K562 (cell line): ENCODE data around the gene L3MBTL3. TPM values are rescaled to one million over a fixed set of nuclear protein-coding genes. Genes with fewer than 3 reads are reported as not detected.

Experiments used
- ATF3 ChIP-seq, 2 experiments: fragments of 450-650 bp in 1 of 2; sonication (generic) in 1 of 2; formaldehyde crosslinking in 1 of 2; IDR thresholded peaks in 1 of 2; conservative IDR thresholded peaks in 1 of 2; 2 replicates each; pipeline versions ENCODE4 v1.6.1 to v1.8.1; 2016 to 2023; ENCODE audit warnings: mild to moderate bottlenecking in 2 of 2, moderate library complexity in 2 of 2, inconsistent platforms in 1 of 2, missing genetic modification reagents in 1 of 2
- CHD7 ChIP-seq: fragments of 200-600 bp; sonication (generic); IDR thresholded peaks from one replicate; pipeline ENCODE4 v1.6.1; 2012; ENCODE audit warnings: mild to moderate bottlenecking, low read depth, low read length, inconsistent platforms
- CTCF ChIP-seq, 3 experiments: IDR thresholded peaks in 2 of 3; conservative IDR thresholded peaks in 1 of 3; 2 replicates each; pipeline ENCODE4 v1.5.1; 2011 to 2012; ENCODE audit warnings: low read length in 3 of 3, mild to moderate bottlenecking in 3 of 3, control low read depth in 2 of 3, improper control_type of control experiment in 1 of 3, inconsistent platforms in 1 of 3, low read depth in 1 of 3, mixed read lengths in 1 of 3, moderate library complexity in 1 of 3; ENCODE audit not compliant: insufficient read depth in 2 of 3
- HDAC2 ChIP-seq: fragments of 450-650 bp; IDR thresholded peaks from 2 replicates; pipeline ENCODE4 v1.6.1; 2016; ENCODE audit warnings: mild to moderate bottlenecking
- MEIS2 ChIP-seq: fragments of 450-650 bp; IDR thresholded peaks from 2 replicates; pipeline ENCODE4 v1.6.1; 2014; ENCODE audit warnings: mild to moderate bottlenecking; ENCODE audit not compliant: partially characterized antibody
- PHF20 ChIP-seq: fragments of 450-650 bp; IDR thresholded peaks from 2 replicates; pipeline ENCODE4 v1.6.1; 2018; ENCODE audit not compliant: partially characterized antibody
- PRDM10 ChIP-seq: fragments of 450-650 bp; IDR thresholded peaks from 2 replicates; pipeline ENCODE4 v1.6.1; 2018; ENCODE audit not compliant: partially characterized antibody
- SMARCC2 ChIP-seq: fragments of 450-650 bp; IDR thresholded peaks from 2 replicates; pipeline ENCODE4 v1.6.1; 2017; ENCODE audit warnings: antibody characterized with exemption, moderate library complexity, mild to moderate bottlenecking, low read depth
- ZNF253 ChIP-seq: fragments of 250-450 bp; sonication (Bioruptor Pico); conservative IDR thresholded peaks from 2 replicates; pipeline ENCODE4 v1.6.1; 2021; ENCODE audit warnings: mild to moderate bottlenecking
- ZNF668 ChIP-seq: fragments of 250-450 bp; sonication (Bioruptor Pico); IDR thresholded peaks from 2 replicates; pipeline ENCODE4 v1.8.0; 2022; ENCODE audit warnings: mild to moderate bottlenecking, inconsistent platforms
- polyA plus RNA-seq, 8 experiments: library from polyadenylated mRNA; depleted of rRNA in 4 of 8; stranded (reverse) in 5 of 8; unstranded in 3 of 8; fragments of >200 nt; fragmentation: Nextera tagmentation in 2 of 8; fragmentation: Illumina TruSeq in 1 of 8; extraction: Ambion mirVana in 2 of 8; extraction: Trizol in 1 of 8; gene quantifications; 2 replicates each; pipeline versions ENCODE4 v1.2.1 to v1.2.3, GENCODE V29; 2011 to 2014; ENCODE audit warnings: inconsistent platforms in 1 of 8, missing spikeins in 1 of 8
- total RNA-seq, 7 experiments: library from RNA; depleted of rRNA in 6 of 7; stranded (reverse); fragments of >200 nt in 6 of 7; fragmentation: Illumina TruSeq in 2 of 7; extraction: Trizol in 2 of 7; gene quantifications; 2 replicates each; pipeline versions ENCODE4 v1.2.1 to v1.2.3, GENCODE V29; 2011 to 2021; ENCODE audit warnings: low replicate concordance in 1 of 7

The L3MBTL3 gene
- total and polyA plus RNA-seq, 9 of the 15 experiments (the other 6 are each of a cell fraction or from before 2014, with no cell fraction given), result 0.83 to 6.9 (median 5.4) TPM

- TF ChIP-seq CHD7, result no peak
- TF ChIP-seq ZNF668 (CRISPR knock-in tag), result no peak
- no peak for TF ChIP-seq ZNF253 (CRISPR knock-in tag)
- TF ChIP-seq HDAC2, result no peak
- no peak for TF ChIP-seq PRDM10
- TF ChIP-seq MEIS2, result no peak
- no peak for TF ChIP-seq CTCF (IDR thresholded peaks at IDR 0.05 in 2 of 3, conservative IDR thresholded peaks at IDR 0.05 in 1 of 3; ENCODE audit: insufficient read depth in 2 of 3, low read depth in 1 of 3, low read length in 3 of 3)
- TF ChIP-seq ATF3 (IDR thresholded peaks at IDR 0.05), result no peak
- TF ChIP-seq ATF3 (CRISPR knock-in tag; conservative IDR thresholded peaks at IDR 0.05), result no peak
- TF ChIP-seq PHF20, result no peak
- TF ChIP-seq SMARCC2, result no peak
Observed at GRCh38 chr6:130057495-130057894, 39.1 kb downstream of the L3MBTL3 start (continued).
